Measurements from ENCODE around the gene HOXA11. TPM values are rescaled to one million over a fixed set of nuclear protein-coding genes. Genes with fewer than 3 reads are reported as not detected.

Gene HOXA11
- total and polyA plus RNA-seq, 11 donors, result not detected

DNA sequence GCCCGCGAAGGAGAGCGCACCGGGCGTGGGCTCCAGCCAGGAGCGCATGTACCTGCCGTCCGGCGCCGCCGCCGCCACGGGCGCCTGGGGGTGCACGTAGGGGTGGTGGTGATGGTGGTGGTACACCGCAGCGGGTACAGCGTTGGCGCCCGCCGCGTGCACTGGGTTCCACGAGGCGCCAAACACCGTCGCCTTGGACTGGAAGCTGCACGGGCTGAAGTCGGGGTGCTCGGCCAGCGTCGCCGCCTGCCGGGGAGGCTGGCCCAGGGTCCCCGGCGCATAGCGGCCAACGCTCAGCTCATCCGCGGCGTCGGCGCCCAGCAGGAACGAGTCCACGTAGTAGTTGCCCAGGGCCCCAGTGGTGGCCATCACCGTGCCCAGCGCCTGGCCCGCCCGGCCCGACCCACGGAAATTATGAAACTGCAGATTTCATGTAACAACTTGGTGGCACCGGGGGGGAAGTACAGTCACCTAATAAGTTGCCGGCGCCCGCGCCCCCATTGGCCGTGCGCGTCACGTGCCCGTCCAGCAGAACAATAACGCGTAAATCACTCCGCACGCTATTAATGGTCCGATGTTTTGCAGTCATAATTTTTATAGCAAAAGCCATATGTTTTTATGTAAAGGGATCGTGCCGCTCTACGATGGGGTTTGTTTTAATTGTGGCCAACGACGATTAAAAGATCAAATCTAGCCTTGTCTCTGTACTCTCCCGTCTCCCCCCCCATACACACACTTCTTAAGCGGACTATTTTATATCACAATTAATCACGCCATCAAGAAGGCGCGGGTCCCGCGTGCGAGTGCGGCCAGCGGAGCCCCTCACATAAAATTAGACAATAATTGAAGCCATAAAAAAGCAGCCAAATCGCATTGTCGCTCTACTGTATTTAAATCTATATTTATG is 19.7 kb downstream of the HOXA11 start, which contains the start of gene HOXA9:
Gene HOXA9, minus strand, starts transcription at position 449 of the 907 bp plus-strand sequence. Its CDS starts 80 bp downstream, at position 369.
- H3K27ac ChIP-seq, result peak within 1 kb of the TSS in 1 of 12 donors; percentile 91
- peak in 2 of 5 donors; percentile 33 to 74 for DNase-seq
- intact Hi-C loops (cut with DNase I), result loop anchor here in 7 of 10 donors (10.0 kb wide), 6 partner anchors 801 to 1311 kb away; no protein-coding TSS in a partner anchor
- WGBS, 4 donors, result 4 to 7% (median 6%) methylated on average over 50 to 82 of the region's 82 CpGs
- no peak for ATAC-seq
- peaks cover 0 to 60% (median 19%) of the 10 kb centered on the region in 12 donors for H3K4me1 ChIP-seq
- peak within 1 kb of the TSS in 11 of 12 donors; percentile 6 to 51 (median 17) for H3K4me3 ChIP-seq
- no peaks in the 10 kb centered on the region for H3K36me3 ChIP-seq
- H3K27me3 ChIP-seq, result peaks cover 79 to 100% (median 98%) of the 10 kb centered on the region in 9 donors
- H3K9me3 ChIP-seq, result no peaks in the 10 kb centered on the region
- TF ChIP-seq POLR2A (IDR thresholded peaks at IDR 0.05), result no peak
- TF ChIP-seq, protein P1, sequence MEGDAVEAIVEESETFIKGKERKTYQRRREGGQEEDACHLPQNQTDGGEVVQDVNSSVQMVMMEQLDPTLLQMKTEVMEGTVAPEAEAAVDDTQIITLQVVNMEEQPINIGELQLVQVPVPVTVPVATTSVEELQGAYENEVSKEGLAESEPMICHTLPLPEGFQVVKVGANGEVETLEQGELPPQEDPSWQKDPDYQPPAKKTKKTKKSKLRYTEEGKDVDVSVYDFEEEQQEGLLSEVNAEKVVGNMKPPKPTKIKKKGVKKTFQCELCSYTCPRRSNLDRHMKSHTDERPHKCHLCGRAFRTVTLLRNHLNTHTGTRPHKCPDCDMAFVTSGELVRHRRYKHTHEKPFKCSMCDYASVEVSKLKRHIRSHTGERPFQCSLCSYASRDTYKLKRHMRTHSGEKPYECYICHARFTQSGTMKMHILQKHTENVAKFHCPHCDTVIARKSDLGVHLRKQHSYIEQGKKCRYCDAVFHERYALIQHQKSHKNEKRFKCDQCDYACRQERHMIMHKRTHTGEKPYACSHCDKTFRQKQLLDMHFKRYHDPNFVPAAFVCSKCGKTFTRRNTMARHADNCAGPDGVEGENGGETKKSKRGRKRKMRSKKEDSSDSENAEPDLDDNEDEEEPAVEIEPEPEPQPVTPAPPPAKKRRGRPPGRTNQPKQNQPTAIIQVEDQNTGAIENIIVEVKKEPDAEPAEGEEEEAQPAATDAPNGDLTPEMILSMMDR (IDR thresholded peaks at IDR 0.05), result peak in 1 of 12 donors; percentile 8

DNA sequence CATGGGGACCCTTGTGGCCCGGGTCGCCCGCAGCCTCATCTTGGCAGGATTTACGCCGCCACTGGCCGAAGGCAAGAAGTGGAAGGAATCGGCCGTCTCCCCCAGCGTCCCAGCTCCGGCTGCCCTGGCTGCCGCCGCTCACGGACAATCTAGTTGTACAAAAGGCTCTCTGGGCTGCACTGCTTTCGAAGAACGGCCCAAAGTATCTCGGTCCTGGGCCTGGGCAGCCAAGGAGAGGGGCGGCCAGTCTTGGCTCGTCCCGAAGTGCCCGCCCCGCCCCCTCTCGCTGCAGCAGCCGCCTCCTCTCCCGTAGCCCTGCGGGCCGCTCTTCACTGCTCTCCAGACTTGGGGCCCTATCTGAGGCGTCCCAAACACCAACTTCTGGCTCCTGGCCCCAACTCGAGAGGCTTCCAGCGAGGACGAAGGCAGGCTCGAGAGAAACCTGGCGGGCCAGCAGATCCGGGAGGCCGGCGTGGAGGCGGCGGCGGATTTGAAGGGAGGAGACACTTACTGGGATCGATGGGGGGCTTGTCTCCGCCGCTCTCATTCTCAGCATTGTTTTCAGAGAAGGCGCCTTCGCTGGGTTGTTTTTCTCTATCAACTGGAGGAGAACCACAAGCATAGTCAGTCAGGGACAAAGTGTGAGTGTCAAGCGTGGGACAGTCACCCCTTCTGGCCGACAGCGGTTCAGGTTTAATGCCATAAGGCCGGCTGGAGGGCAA is 20.5 kb downstream of the HOXA11 start:
- Histone ChIP-seq H3K4me3 (peak overlapping the region in 9 of 12 donors; percentile 6 to 51 (median 20)), H3K27ac (peak overlapping the region in 1 of 12 donors; percentile 91), H3K36me3 (no peaks in the 10 kb centered on the region), H3K4me1 (peaks cover 0 to 61% (median 17%) of the 10 kb centered on the region in 12 donors), H3K27me3 (peaks cover 79 to 100% (median 98%) of the 10 kb centered on the region in 9 donors), H3K9me3 (no peaks in the 10 kb centered on the region)
- DNase-seq, result peak in 2 of 5 donors; percentile 23 to 64
- intact Hi-C loops (cut with DNase I), result loop anchor here in 9 of 10 donors (5.0 to 10.0 kb wide), 10 partner anchors 312 to 1310 kb away; no protein-coding TSS in a partner anchor
- TF ChIP-seq POLR2A (IDR thresholded peaks at IDR 0.05), result no peak
- TF ChIP-seq, protein P1 (IDR thresholded peaks at IDR 0.05), result no peak
- WGBS, 4 donors, result 2 to 3% (median 3%) methylated on average over 23 to 47 of the region's 47 CpGs
- no peak for ATAC-seq

DNA sequence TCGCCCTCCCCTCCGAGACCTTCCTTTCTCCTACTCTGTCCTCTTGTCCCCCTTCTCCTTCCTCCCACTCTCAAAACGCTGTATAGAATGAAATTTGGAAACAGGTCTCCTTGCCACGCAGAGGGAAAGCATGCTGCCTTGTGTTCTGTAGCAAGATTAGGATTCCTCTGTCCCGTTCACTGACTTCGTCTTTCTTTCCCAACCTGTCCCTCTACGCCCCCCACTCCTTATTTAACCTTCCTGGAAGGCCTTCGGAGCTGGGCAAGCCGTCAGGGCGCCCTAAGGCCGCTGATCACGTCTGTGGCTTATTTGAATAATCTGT is 21.0 kb downstream of the HOXA11 start:
- intact Hi-C loops (cut with DNase I), result loop anchor here in 9 of 10 donors (5.0 to 10.0 kb wide), 10 partner anchors 312 to 1309 kb away; no protein-coding TSS in a partner anchor
- WGBS, 4 donors, result 13 to 24% (median 19%) methylated on average over 12 of the region's 12 CpGs
- Histone ChIP-seq H3K36me3 (no peaks in the 10 kb centered on the region), H3K27me3 (peaks cover 79 to 100% (median 98%) of the 10 kb centered on the region in 9 donors), H3K4me1 (peaks cover 0 to 59% (median 16%) of the 10 kb centered on the region in 12 donors), H3K4me3 (peak overlapping the region in 1 of 12 donors; percentile 51), H3K27ac (peak overlapping the region in 1 of 12 donors; percentile 91), H3K9me3 (no peaks in the 10 kb centered on the region)
- ATAC-seq (no peak), DNase-seq (no peak)
- TF ChIP-seq, protein P1 (IDR thresholded peaks at IDR 0.05), result no peak
- TF ChIP-seq POLR2A (IDR thresholded peaks at IDR 0.05), result no peak

Data from heart left ventricle (tissue), 16 donors.